Endometrial microvascular endothelial cells (primary cell): ENCODE results near the gene ITFG1. TPM values are rescaled to one million over a fixed set of nuclear protein-coding genes. Genes with fewer than 3 reads are reported as not detected.
"Not testable (repeated sequence)": the region's sequence is repeated elsewhere in the genome, so short reads cannot be mapped to it uniquely, and the experiment has no call there.

Experiments
- in situ Hi-C: cut with HindIII; loops from 2 replicates; pipeline ENCODE4 v1.10.0; 2017; ENCODE audit warnings: low sequenced_read_pairs, low pct_unique_long_range_greater_than_20kb; ENCODE audit errors: inconsistent ontology term
- total RNA-seq: library from RNA; depleted of rRNA; stranded (reverse); fragments of >200 nt; gene quantifications from one replicate; pipeline ENCODE4 v1.2.3, GENCODE V29; 2015; ENCODE audit errors: inconsistent ontology term

ITFG1 gene
- total RNA-seq, 1 donor from 2014 or later: 44.6 TPM

DNA sequence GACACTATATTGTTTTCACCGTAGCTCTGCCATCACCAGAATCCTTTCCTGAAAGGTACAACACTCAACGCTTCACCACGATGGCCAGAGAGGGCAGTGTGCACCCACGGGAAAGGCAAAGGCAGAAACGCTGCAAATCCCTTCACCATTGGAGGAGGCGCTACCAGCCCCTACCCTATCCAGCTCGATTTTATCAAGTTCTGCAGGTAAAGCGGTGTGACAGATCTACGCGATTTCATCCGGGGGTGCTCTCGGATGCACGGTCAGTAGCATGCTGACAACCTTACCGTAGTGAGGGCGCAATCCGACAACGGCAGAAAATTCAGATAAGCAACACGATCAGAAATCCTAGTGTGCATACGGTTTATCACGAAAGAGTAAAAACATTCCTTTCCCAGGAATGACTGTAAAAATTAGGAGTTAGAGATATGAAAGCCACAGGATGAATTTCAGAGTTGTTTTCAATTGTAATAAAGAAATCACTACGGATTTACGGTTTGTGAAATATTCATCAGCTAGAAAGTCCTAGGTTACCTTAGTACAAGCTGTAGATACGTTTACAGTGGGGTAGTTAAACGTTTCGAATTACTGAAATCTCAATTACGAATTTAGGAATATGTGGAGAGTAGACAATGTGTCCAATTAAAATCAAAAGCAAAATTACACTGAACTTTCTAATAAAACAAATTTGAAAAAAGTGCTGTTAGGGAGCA is 318.9 kb downstream of the ITFG1 start:
- in situ Hi-C loops: no loop called here

DNA sequence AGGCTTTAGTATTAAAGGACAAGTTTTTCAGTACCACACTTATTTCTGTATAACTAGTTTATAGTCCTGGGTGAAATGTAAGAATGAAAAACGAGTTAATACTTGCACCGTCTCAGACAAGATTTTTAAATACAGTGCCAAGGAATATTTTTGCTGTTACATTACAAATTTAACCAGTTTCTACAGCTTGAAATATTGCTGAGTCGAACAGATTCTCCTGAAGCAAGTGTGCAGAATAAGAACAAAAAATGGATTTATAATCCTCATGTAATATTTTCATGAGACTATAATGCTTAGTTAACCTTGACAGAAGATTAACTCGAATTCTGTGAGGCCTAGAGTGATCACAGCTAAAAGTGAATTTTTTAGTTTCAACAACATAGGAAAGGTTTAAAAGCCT is 320.2 kb downstream of the ITFG1 start:
- in situ Hi-C loops: no loop called here

- in situ Hi-C loops: no loop called here
These were observed 321.2 kb downstream of the ITFG1 start for GRCh38 chr16:47139561-47140185.

GRCh38 chr16:47137925-47138324 is 322.9 kb downstream of the ITFG1 start:
- in situ Hi-C loops: not testable (repeated sequence)

DNA sequence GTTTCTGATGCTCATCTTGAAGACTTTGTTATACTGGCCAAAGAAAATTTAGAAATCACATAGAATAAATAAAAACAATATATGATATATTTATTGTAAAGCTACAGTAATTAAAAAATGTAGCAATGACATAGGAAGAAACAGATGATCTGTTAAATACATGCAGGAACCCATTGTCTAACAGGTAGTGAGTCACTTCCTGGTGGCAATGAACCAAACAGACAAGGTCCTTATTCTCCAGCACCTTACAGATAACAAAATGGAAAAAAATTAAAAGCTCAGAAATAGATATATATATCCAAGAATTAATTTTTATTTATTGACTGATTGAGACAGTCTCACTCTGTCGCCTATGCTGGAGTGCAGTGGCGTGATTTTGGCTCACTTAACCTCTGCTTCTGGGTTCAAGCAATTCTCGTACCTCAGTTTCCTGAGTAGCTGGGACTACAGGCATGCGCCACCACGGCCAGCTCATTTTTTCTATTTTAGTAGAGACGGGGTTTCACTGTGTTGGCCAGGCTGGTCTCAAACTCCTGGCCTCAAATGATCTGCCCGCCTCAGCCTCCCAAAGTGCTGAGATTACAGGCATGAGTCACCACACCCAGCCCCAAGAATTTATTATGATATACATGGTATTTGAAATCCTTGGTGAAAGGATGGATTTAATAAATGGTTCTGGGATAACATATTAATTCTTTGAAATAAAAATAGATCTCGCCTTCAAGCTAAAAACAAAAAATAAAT is 324.6 kb downstream of the ITFG1 start:
- in situ Hi-C loops: no loop called here

GRCh38 chr16:47134550-47134949 is 326.3 kb downstream of the ITFG1 start:
- in situ Hi-C loops: no loop called here

- in situ Hi-C loops: no loop called here
These were observed 328.6 kb downstream of the ITFG1 start for GRCh38 chr16:47132308-47132707.

GRCh38 chr16:47129755-47130435 is 331.0 kb downstream of the ITFG1 start:
- in situ Hi-C loops: no loop called here

DNA sequence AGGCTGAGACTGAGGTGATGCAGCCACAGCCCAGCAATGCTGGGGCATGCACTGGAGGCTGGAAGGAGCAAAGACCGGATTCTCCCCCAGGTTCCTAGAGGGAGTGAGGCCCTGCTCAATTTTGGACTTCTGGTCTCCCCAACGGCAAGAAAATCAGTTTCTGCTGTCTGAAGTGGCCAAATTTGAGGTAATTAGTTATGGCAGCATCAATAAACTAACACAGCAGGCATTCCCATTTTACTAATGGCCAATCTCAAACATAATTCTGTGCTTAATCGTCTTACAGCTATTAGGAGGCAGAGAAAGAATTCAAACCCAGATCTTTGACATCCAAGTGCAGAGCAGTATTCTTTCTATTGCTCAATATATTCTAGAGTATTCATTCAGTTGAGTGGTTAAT is 333.3 kb downstream of the ITFG1 start:
- in situ Hi-C loops: no loop called here

DNA sequence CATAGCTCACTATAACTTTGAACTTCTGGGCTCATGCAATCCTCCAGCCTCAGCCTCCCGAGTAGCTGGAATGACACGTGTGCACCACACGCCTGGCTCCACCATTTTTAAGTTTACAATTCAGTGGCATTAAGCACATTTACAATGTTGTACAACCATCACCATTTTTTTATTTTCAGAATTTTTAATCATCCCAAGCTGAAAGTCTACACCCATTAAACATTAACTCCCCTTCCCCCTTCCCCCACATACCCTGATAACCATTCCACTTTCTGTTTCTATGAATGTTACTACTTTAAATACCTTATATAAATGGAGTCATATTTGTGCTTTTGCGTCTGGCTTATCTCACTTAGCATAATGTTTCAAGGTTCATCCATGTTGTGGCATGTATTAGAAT is 335.1 kb downstream of the ITFG1 start:
- in situ Hi-C loops: no loop called here

DNA sequence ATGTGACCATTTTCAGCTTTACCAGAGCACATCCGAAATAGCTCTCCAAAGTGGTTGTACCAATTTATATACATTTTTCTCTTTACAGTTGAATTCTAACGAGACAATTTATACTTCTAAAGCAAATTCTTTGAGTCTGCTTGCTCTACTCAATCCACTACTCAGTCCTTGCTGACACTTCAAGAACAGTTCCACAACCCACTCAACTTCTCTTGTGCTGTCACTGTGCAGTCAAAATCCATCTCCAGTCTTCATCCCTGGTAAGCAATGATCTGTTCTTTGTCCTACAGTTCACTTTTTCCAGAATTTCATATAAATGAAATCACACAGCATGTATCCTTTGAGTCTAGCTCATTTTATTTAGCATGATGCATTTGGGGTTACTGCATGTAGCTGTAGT is 347.7 kb downstream of the ITFG1 start:
- in situ Hi-C loops: no loop called here

DNA sequence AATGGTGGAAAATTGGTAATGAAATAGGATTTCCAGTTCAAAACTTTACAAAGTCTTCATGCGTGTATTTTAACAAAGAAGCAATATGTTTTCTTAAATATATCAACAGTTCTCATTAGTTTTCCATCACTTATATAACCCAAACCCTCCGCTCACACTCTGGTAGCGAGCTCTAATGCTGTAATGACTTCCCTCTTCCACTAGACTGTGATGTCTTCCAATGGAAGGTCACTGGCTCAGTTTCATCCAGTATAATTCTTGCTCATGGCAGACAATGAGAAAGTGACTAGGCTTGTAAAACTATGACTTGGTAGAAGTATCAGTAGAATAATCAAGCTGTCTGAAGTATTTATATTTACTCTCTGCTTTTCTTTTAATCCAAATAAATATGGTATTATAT is 349.9 kb downstream of the ITFG1 start:
- in situ Hi-C loops: no loop called here

DNA sequence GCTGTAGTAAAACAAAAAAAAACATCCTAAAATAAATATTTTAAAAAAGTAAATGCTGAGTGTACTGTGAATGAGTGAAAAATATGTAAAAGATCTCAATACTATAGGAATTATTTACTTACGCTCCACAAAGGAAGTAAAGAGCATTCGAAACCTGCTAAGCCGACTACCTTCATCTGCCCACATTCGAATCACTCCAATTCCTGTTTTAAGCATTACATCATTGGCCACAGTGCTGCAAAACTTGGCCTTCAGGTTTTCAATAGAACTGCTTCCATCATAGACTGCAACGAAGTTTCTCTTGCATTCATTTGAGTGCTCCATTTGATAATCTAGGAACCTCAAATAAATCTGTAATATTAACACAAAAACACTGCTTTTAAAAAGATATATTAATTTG is 351.5 kb downstream of the ITFG1 start:
- in situ Hi-C loops: no loop called here

Other genes with a start within 250 kb of the ITFG1 start
- 42.7 TPM for gene PHKB, start 268 bp upstream of the ITFG1 start, total RNA-seq